SU-DHL-6 (cell line): ENCODE results near the gene TMEM151B.

Source experiments
- H2AFZ ChIP-seq: fragments of 200-600 bp; sonication (generic); 2 replicates; pipeline ENCODE4 v1.6.1; 2014; ENCODE audit warnings: low read depth, mild to moderate bottlenecking, moderate library complexity, mixed read lengths, antibody characterized with exemption, low read length; ENCODE audit not compliant: severe bottlenecking
- H3F3A ChIP-seq: fragments of 200-600 bp; shearing (Covaris generic); 2 replicates; pipeline ENCODE4 v1.6.0; 2016; ENCODE audit warnings: antibody characterized with exemption, mild to moderate bottlenecking; ENCODE audit not compliant: insufficient read depth
- H3K27ac ChIP-seq: fragments of 200-600 bp; sonication (generic); 2 replicates; pipeline ENCODE4 v1.5.1; 2016; ENCODE audit warnings: low read depth, mild to moderate bottlenecking, low read length, moderate library complexity, mixed read lengths
- H3K27me3 ChIP-seq: fragments of 200-600 bp; sonication (generic), shearing (Covaris generic); 2 replicates; pipeline ENCODE4 v1.6.0; 2014; ENCODE audit warnings: mild to moderate bottlenecking, low read length
- H3K36me3 ChIP-seq: fragments of 200-600 bp; sonication (generic); 2 replicates; pipeline ENCODE4 v1.6.1; 2014; ENCODE audit warnings: mild to moderate bottlenecking, low read length, mixed read lengths
- H3K4me2 ChIP-seq: fragments of 300-600, 200-600 bp; shearing (Covaris generic), sonication (generic); 2 replicates; pipeline ENCODE4 v1.6.0; 2014; ENCODE audit warnings: low read length, low read depth, mild to moderate bottlenecking; ENCODE audit not compliant: poor library complexity, severe bottlenecking
- H3K4me3 ChIP-seq: fragments of 200-600 bp; sonication (generic); 2 replicates; pipeline ENCODE4 v1.5.1; 2014; ENCODE audit warnings: antibody characterized with exemption, low read length, mild to moderate bottlenecking, mixed read lengths; ENCODE audit not compliant: insufficient read depth, poor library complexity, severe bottlenecking
- H3K79me2 ChIP-seq: fragments of 200-600 bp; sonication (generic); 2 replicates; pipeline ENCODE4 v1.6.1; 2014; ENCODE audit warnings: mild to moderate bottlenecking, low read length, moderate library complexity; ENCODE audit not compliant: insufficient read depth
- H3K9ac ChIP-seq: fragments of 200-600 bp; sonication (generic); 2 replicates; pipeline ENCODE4 v1.7.0; 2014; ENCODE audit warnings: mild to moderate bottlenecking, low read length
- H3K9me2 ChIP-seq: fragments of 200-600 bp; sonication (generic); replicated peaks from 2 replicates; pipeline ENCODE4 v1.6.1; 2014; ENCODE audit warnings: low read length; ENCODE audit not compliant: insufficient read depth
- H3K9me3 ChIP-seq: fragments of 200-600 bp; sonication (generic); 2 replicates; pipeline ENCODE4 v1.6.1; 2014; ENCODE audit warnings: low read length, mixed read lengths; ENCODE audit not compliant: insufficient read depth
- H4K20me1 ChIP-seq: fragments of 200-600 bp; sonication (generic); 2 replicates; pipeline ENCODE4 v1.6.1; 2014; ENCODE audit warnings: low read depth, mild to moderate bottlenecking, antibody characterized with exemption, low read length, moderate library complexity, mixed read lengths
- EZH2phosphoT487 ChIP-seq: fragments of 200-600 bp; sonication (generic), shearing (Covaris generic); conservative IDR thresholded peaks from 2 replicates; pipeline ENCODE4 v1.6.1; 2018; ENCODE audit warnings: mild to moderate bottlenecking, antibody characterized with exemption, low read length, moderate library complexity, mixed read lengths
- TF ChIP-seq, protein P1 (sequence below): fragments of 200-600 bp; sonication (generic); IDR thresholded peaks from one replicate; pipeline ENCODE4 v1.5.1; 2017; ENCODE audit warnings: antibody characterized with exemption, mild to moderate bottlenecking, low read length, moderate library complexity; ENCODE audit not compliant: insufficient read depth, poor library complexity, severe bottlenecking

The TMEM151B gene

DNA sequence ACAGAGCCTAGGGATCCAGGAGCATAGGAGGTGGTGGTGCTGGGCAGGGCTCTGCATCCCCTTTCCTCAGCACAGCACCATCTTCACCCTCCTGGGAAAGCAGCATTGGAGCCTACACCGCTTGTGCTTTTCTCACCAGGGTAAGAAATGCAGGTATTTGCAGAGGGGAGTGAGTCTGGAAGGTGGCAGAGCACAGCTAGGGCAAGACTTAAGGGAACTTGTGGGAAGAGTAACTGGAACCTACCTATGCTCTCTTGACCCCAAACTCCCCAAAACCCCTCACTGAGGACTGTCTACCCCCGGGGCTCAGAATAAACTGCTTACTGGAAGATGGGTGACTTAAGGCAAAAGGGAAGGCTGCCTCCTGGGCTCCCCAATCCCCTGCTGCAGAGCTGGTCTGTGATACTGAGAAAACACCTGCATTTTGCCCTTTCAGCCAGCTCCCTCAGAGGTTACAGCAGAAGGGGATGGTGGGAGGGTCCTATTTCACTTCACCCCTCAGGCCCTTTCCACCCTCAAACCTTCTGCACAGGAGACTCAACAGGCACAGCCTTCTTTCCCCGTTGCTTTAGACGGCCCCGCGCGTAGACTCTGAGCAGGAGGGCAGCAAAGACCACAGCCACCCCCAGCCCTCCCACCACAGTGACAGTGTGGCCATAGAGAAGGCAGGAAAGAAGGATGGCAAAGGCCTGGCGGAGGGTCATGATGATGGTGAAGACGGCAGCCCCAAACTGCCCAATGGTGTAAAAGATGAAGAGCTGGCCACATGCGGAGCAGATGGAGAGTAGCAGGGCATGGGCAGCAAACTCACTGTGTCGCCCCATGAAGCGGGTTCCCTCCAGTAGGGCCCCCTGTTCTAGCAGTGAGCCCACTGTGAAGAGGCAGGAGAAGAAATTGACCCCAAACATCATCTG is 15.8 kb upstream of the TMEM151B start:
- H3K9me2 ChIP-seq: no peaks in the 10 kb centered on the region
- H4K20me1 ChIP-seq: peaks cover 30% of the 10 kb centered on the region; the same call in 1 of the 2 replicates
- peak overlapping the region; percentile 83 for H3K4me2 ChIP-seq
- H3K27ac ChIP-seq: peak overlapping the region; percentile 71
- H3F3A ChIP-seq: peaks cover 93% of the 10 kb centered on the region
- H3K9me3 ChIP-seq: no peaks in the 10 kb centered on the region
- no peak overlapping the region for H3K9ac ChIP-seq
- no peak overlapping the region for H3K4me3 ChIP-seq
- H3K79me2 ChIP-seq: peaks cover 20% of the 10 kb centered on the region
- TF ChIP-seq EZH2phosphoT487: no peak
- TF ChIP-seq, protein P1, sequence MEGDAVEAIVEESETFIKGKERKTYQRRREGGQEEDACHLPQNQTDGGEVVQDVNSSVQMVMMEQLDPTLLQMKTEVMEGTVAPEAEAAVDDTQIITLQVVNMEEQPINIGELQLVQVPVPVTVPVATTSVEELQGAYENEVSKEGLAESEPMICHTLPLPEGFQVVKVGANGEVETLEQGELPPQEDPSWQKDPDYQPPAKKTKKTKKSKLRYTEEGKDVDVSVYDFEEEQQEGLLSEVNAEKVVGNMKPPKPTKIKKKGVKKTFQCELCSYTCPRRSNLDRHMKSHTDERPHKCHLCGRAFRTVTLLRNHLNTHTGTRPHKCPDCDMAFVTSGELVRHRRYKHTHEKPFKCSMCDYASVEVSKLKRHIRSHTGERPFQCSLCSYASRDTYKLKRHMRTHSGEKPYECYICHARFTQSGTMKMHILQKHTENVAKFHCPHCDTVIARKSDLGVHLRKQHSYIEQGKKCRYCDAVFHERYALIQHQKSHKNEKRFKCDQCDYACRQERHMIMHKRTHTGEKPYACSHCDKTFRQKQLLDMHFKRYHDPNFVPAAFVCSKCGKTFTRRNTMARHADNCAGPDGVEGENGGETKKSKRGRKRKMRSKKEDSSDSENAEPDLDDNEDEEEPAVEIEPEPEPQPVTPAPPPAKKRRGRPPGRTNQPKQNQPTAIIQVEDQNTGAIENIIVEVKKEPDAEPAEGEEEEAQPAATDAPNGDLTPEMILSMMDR: no peak
- no peaks in the 10 kb centered on the region for H3K27me3 ChIP-seq
- peaks cover 34% of the 10 kb centered on the region for H3K36me3 ChIP-seq
- no peak overlapping the region for H2AFZ ChIP-seq

DNA sequence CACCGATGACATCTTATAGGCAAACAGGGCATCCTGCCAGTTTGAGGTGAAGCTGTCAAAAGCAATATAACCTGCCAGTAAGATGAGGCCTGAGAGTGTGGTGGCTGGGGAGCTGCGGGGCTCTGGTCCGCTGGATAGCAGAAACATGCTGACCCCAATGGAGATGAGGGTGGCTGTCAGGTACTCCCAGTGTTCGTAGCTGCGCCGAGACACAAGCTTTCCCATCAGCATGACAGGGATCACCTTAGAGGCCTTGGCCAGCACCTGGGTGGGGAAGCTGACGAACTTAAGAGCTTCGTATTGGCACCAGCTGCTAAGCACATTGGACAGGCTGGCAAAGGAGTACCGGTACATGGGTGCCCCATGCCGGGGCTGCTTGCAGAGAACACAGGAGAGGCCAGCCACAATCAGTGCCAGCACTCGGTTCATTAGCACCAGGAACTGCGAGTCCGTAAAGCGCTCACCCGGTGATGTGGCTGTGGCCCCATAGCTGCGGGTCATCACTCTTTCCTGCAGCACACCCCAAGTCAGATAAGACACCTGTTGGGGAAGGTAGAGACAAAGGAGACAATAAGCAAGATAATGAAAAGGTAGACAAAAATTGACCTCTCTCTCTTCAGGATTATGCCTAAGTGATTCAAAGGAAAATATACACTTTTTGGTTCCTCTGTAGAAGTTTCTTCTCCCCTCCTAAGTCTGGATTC is 15.0 kb upstream of the TMEM151B start:
- Histone ChIP-seq H3K27me3 (no peaks in the 10 kb centered on the region), H3F3A (peaks cover 85% of the 10 kb centered on the region), H3K9me3 (no peaks in the 10 kb centered on the region), H3K4me2 (peak overlapping the region; percentile 83), H3K4me3 (peak overlapping the region; percentile 81), H2AFZ (no peak overlapping the region), H3K9me2 (no peaks in the 10 kb centered on the region), H3K36me3 (peaks cover 26% of the 10 kb centered on the region), H3K27ac (peak overlapping the region; percentile 71), H4K20me1 (peaks cover 22% of the 10 kb centered on the region; the same call in 1 of the 2 replicates), H3K79me2 (peaks cover 12% of the 10 kb centered on the region; the same call in 1 of the 2 replicates), H3K9ac (peak overlapping the region; percentile 85)
- TF ChIP-seq EZH2phosphoT487: no peak
- TF ChIP-seq, protein P1: no peak

DNA sequence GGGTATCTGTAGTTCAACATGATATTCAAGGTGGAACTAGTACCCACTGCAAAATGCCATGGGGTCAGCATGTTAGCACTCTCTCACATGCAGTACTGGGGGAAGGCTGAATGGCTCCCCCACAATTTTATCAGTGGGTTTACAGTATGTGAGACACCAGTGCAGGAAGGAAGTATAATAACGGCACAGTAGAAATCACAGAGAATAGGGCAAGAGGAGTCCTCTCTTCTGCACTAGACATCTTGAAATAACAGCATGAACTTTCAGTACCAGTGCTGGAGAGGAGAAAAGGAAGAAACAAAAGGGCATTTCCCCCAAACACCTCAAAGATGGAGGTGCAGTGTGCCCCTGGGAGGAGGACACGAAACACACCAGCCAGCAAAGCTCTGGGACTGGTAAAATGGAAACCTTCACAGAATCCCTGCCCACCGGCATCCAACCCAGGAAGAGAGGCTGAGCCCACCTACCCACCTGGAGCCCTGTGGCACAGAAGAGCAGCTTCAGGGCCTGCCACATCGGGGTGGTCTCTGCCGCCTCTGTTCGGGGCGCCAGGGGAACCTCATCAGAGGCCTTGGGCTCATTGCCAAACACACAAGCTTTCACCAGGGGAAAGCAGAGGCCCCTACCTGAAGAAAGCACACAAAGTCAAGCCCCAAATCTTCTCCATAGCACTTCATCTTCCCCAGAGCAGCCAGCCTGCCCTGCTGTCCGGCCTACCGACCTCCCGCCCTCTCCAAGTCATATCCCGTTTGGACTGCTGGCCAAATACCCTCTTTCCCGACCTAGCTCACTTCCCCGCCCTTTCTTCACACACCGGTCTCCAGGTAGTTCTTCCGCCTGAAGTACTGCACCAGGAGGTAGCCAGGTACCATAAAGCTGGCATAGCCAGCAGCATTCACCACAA is 14.1 kb upstream of the TMEM151B start:
- Histone ChIP-seq H2AFZ (no peak overlapping the region), H3K27ac (peak overlapping the region; percentile 71), H3K9ac (peak overlapping the region; percentile 85), H3K4me2 (peak overlapping the region; percentile 83), H3K36me3 (peaks cover 18% of the 10 kb centered on the region; the same call in 1 of the 2 replicates), H4K20me1 (peaks cover 13% of the 10 kb centered on the region; the same call in 1 of the 2 replicates), H3K4me3 (peak overlapping the region; percentile 81), H3K27me3 (no peaks in the 10 kb centered on the region), H3K9me3 (no peaks in the 10 kb centered on the region), H3K9me2 (no peaks in the 10 kb centered on the region), H3F3A (peaks cover 79% of the 10 kb centered on the region), H3K79me2 (peaks cover 8% of the 10 kb centered on the region; the same call in 1 of the 2 replicates)
- TF ChIP-seq, protein P1: no peak
- TF ChIP-seq EZH2phosphoT487: no peak
